Measurements from ENCODE around the gene GPC6.

The GPC6 gene

GRCh38 chr13:93279982-93280381 is 53.4 kb downstream of the GPC6 start:
- no peak for TF ChIP-seq CTCF (IDR thresholded peaks at IDR 0.05; ENCODE audit: extremely low read depth, insufficient read depth, missing control alignments)
- DNase-seq (ENCODE audit: low spot score) = no peak
- in situ Hi-C loops (cut with MboI; ENCODE audit: low pct_unique_long_range_greater_than_20kb, low sequenced_read_pairs, unreplicated experiment) = no loop called here

GRCh38 chr13:93280688-93281087 is 54.1 kb downstream of the GPC6 start:
- in situ Hi-C loops (cut with MboI; ENCODE audit: low pct_unique_long_range_greater_than_20kb, low sequenced_read_pairs, unreplicated experiment) = no loop called here
- no peak for TF ChIP-seq CTCF (IDR thresholded peaks at IDR 0.05; ENCODE audit: extremely low read depth, insufficient read depth, missing control alignments)
- DNase-seq (ENCODE audit: low spot score) = no peak

GRCh38 chr13:93283255-93283654 is 56.6 kb downstream of the GPC6 start:
- no peak for TF ChIP-seq CTCF (IDR thresholded peaks at IDR 0.05; ENCODE audit: extremely low read depth, insufficient read depth, missing control alignments)
- no peak for DNase-seq (ENCODE audit: low spot score)
- in situ Hi-C loops (cut with MboI; ENCODE audit: low pct_unique_long_range_greater_than_20kb, low sequenced_read_pairs, unreplicated experiment) = no loop called here

GRCh38 chr13:93284064-93284463 is 57.5 kb downstream of the GPC6 start:
- DNase-seq (ENCODE audit: low spot score) = no peak

GRCh38 chr13:93286047-93286446 is 59.4 kb downstream of the GPC6 start:
- TF ChIP-seq CTCF (IDR thresholded peaks at IDR 0.05; ENCODE audit: extremely low read depth, insufficient read depth, missing control alignments) = no peak
- in situ Hi-C loops (cut with MboI; ENCODE audit: low pct_unique_long_range_greater_than_20kb, low sequenced_read_pairs, unreplicated experiment) = no loop called here
- DNase-seq (ENCODE audit: low spot score) = no peak

More at GRCh38 chr13:93284064-93284463, 57.5 kb downstream of the GPC6 start:
- in situ Hi-C loops (cut with MboI; ENCODE audit: low pct_unique_long_range_greater_than_20kb, low sequenced_read_pairs, unreplicated experiment) = no loop called here
- TF ChIP-seq CTCF (IDR thresholded peaks at IDR 0.05; ENCODE audit: extremely low read depth, insufficient read depth, missing control alignments) = no peak

- in situ Hi-C loops (cut with MboI; ENCODE audit: low pct_unique_long_range_greater_than_20kb, low sequenced_read_pairs, unreplicated experiment) = no loop called here
- no peak for TF ChIP-seq CTCF (IDR thresholded peaks at IDR 0.05; ENCODE audit: extremely low read depth, insufficient read depth, missing control alignments)
- no peak for DNase-seq (ENCODE audit: low spot score)
Observed at GRCh38 chr13:93289053-93289452, 62.4 kb downstream of the GPC6 start.

- DNase-seq (ENCODE audit: low spot score) = no peak
- in situ Hi-C loops (cut with MboI; ENCODE audit: low pct_unique_long_range_greater_than_20kb, low sequenced_read_pairs, unreplicated experiment) = no loop called here
- no peak for TF ChIP-seq CTCF (IDR thresholded peaks at IDR 0.05; ENCODE audit: extremely low read depth, insufficient read depth, missing control alignments)
Observed at GRCh38 chr13:93289842-93290241, 63.2 kb downstream of the GPC6 start.
